T-cell (primary cell): Measurements from ENCODE around the gene NKX2-3. TPM values are rescaled to one million over a fixed set of nuclear protein-coding genes. Genes with fewer than 3 reads are reported as not detected.
A peak's percentile ranks its signal among the peaks of the same experiment; 100 is the strongest.

Source experiments
- ATAC-seq, 4 experiments: fragments of 200-7000 bp in 3 of 4; fragments of 150-1000 bp in 1 of 4; cut with Tn5 transposase; replicated peaks in 1 of 4; 1 replicate in 3 of 4; 2 replicates in 1 of 4; pipeline ENCODE4 v1.10.0; 2021; ENCODE audit warnings: moderate library complexity in 3 of 4, mild to moderate bottlenecking in 2 of 4, moderate number of reproducible peaks in 1 of 4
- CTCF ChIA-PET, 2 donors: fragments of 300-600 bp; sonication (Branson Sonifier 250); formaldehyde crosslinking; loops; one replicate each; lab custom pipeline; 2022; ENCODE audit warnings: antibody characterized with exemption in 2 of 2; lab: Charles Lee
- POLR2A ChIA-PET, 2 donors: fragments of 300-600 bp; sonication (Branson Sonifier 250); formaldehyde crosslinking; loops; one replicate each; lab custom pipeline; 2022; ENCODE audit warnings: antibody characterized with exemption in 2 of 2; lab: Charles Lee
- DNase-seq, 35 experiments: peaks; one replicate each; pipeline versions ENCODE4 v3.0.0 to v3.0.0-alpha.2; 2013 to 2023
- H3K27ac ChIP-seq: one replicate; pipeline ENCODE4 v1.5.1; 2013; ENCODE audit warnings: low read length
- H3K27me3 ChIP-seq, 2 experiments: replicated peaks in 1 of 2; 1 replicate in 1 of 2; 2 replicates in 1 of 2; pipeline versions ENCODE4 v1.6.1 to v1.7.0; 2013; ENCODE audit warnings: low read length in 1 of 2, mixed read lengths in 1 of 2; ENCODE audit not compliant: control insufficient read depth in 2 of 2, insufficient read depth in 2 of 2; ENCODE audit errors: extremely low read depth in 1 of 2
- H3K36me3 ChIP-seq, 2 donors: 1 replicate in 1 of 2; 2 replicates in 1 of 2; pipeline versions ENCODE4 v1.6.1 to v1.7.0; 2013; ENCODE audit warnings: low read length in 1 of 2; ENCODE audit not compliant: control insufficient read depth in 2 of 2, insufficient read depth in 1 of 2; ENCODE audit errors: extremely low read depth in 1 of 2
- H3K4me1 ChIP-seq, 2 experiments: 1 replicate in 1 of 2; 2 replicates in 1 of 2; pipeline versions ENCODE4 v1.6.1 to v1.7.0; 2013; ENCODE audit warnings: low read length in 2 of 2, mixed read lengths in 1 of 2; ENCODE audit not compliant: insufficient read depth in 2 of 2, control insufficient read depth in 1 of 2; ENCODE audit errors: extremely low read depth in 1 of 2
- H3K4me3 ChIP-seq, 2 donors: 1 replicate in 1 of 2; 2 replicates in 1 of 2; pipeline versions ENCODE4 v1.5.1 to v1.7.0; 2013; ENCODE audit warnings: mild to moderate bottlenecking in 2 of 2, low read length in 1 of 2, moderate library complexity in 1 of 2; ENCODE audit not compliant: control insufficient read depth in 1 of 2; ENCODE audit errors: extremely low read depth in 1 of 2
- H3K9me3 ChIP-seq: 2 replicates; pipeline ENCODE4 v1.7.0; 2013
- H3K27ac Mint-ChIP-seq, 2 donors: one replicate each; pipeline ENCODE4 v1.8.0; 2020 to 2021; ENCODE audit warnings: mild to moderate bottlenecking in 2 of 2, mixed read lengths in 2 of 2
- H3K27me3 Mint-ChIP-seq, 2 donors: one replicate each; pipeline ENCODE4 v1.8.0; 2021 to 2022; ENCODE audit warnings: mixed read lengths in 2 of 2
- H3K36me3 Mint-ChIP-seq: one replicate; pipeline ENCODE4 v1.8.0; 2021; ENCODE audit warnings: mixed read lengths
- H3K4me1 Mint-ChIP-seq, 3 donors: one replicate each; pipeline ENCODE4 v1.8.0; 2020 to 2022; ENCODE audit warnings: mixed read lengths in 3 of 3, mild to moderate bottlenecking in 1 of 3
- H3K4me3 Mint-ChIP-seq, 3 donors: one replicate each; pipeline ENCODE4 v1.8.0; 2020 to 2022; ENCODE audit warnings: mild to moderate bottlenecking in 3 of 3, mixed read lengths in 3 of 3, moderate library complexity in 3 of 3
- H3K9me3 Mint-ChIP-seq, 3 donors: one replicate each; pipeline ENCODE4 v1.8.0; 2020 to 2022; ENCODE audit warnings: mixed read lengths in 3 of 3
- WGBS: methylation state at CpG from one replicate; pipeline ENCODE4 v1.1.5; 2013; ENCODE audit warnings: missing lambda C conversion rate; ENCODE audit not compliant: insufficient coverage; 5-methylcytosine and 5-hydroxymethylcytosine counted together
- total RNA-seq, 35 experiments: library from RNA in 6 of 35; stranded (reverse) in 6 of 35; fragments of 120-200 nt in 1 of 35; gene quantifications; one replicate each; pipeline versions ENCODE4 v1.2.1 to v1.2.4 and lab custom pipeline; 2013 to 2026

Gene NKX2-3
- total RNA-seq, 5 donors from 2014 or later (not counting 1 experiment from before 2014, with no cell fraction given), result 0.15 TPM; not detected in 4

GRCh38 chr10:99530108-99531025 lies 2.4 kb upstream of the NKX2-3 start:
- Mint-ChIP-seq H3K27ac (peak overlapping the region in 1 of 2 donors; percentile 43), H3K9me3 (no peaks in the 10 kb centered on the region), H3K36me3 (no peaks in the 10 kb centered on the region), H3K4me1 (peaks cover 44 to 52% (median 46%) of the 10 kb centered on the region in 3 donors), H3K27me3 (peaks cover 76 to 89% of the 10 kb centered on the region in 2 donors), H3K4me3 (peak overlapping the region in 1 of 3 donors; percentile 46)
- ChIA-PET POLR2A (no interaction called here), CTCF (no interaction called here)
- no peaks in the 10 kb centered on the region for H3K36me3 ChIP-seq
- 23% methylated on average over 39 of the region's 46 CpGs for WGBS
- no peak overlapping the region for H3K27ac ChIP-seq
- H3K27me3 ChIP-seq, result peaks cover 0 to 78% of the 10 kb centered on the region in 2 experiments
- H3K4me3 ChIP-seq, result no peak overlapping the region
- ATAC-seq (no peak), DNase-seq (no peak)
- H3K4me1 ChIP-seq, result peaks cover 0 to 26% of the 10 kb centered on the region in 2 experiments
- no peaks in the 10 kb centered on the region for H3K9me3 ChIP-seq

- peaks cover 0 to 33% of the 10 kb centered on the region in 2 experiments for H3K4me1 ChIP-seq
- DNase-seq (no peak), ATAC-seq (no peak)
- no peak overlapping the region for H3K4me3 ChIP-seq
- ChIA-PET CTCF (interaction anchor here in 1 of 2 donors (0.6 kb wide), 1 partner anchor 13 kb away, joined by 3 read pairs; no protein-coding TSS in a partner anchor), POLR2A (no interaction called here)
- no peaks in the 10 kb centered on the region for H3K9me3 Mint-ChIP-seq
- no peaks in the 10 kb centered on the region for H3K36me3 ChIP-seq
- H3K4me3 Mint-ChIP-seq, result peak overlapping the region in 1 of 3 donors; percentile 46
- 26% methylated on average over 39 of the region's 40 CpGs for WGBS
- H3K27me3 Mint-ChIP-seq, result peaks cover 69 to 88% of the 10 kb centered on the region in 2 donors
- H3K36me3 Mint-ChIP-seq, result no peaks in the 10 kb centered on the region
- H3K9me3 ChIP-seq, result no peaks in the 10 kb centered on the region
- no peak overlapping the region for H3K27ac ChIP-seq
- peaks cover 0 to 81% of the 10 kb centered on the region in 2 experiments for H3K27me3 ChIP-seq
- no peak overlapping the region for H3K27ac Mint-ChIP-seq
- peaks cover 47 to 58% (median 51%) of the 10 kb centered on the region in 3 donors for H3K4me1 Mint-ChIP-seq
Observed at GRCh38 chr10:99531026-99531695, 1.6 kb upstream of the NKX2-3 start.

GRCh38 chr10:99531696-99532593 lies 797 bp upstream of the NKX2-3 start:
- Histone ChIP-seq H3K36me3 (no peaks in the 10 kb centered on the region), H3K27me3 (peaks cover 0 to 80% of the 10 kb centered on the region in 2 experiments), H3K27ac (no peak overlapping the region), H3K4me3 (no peak overlapping the region), H3K9me3 (no peaks in the 10 kb centered on the region), H3K4me1 (peaks cover 0 to 39% of the 10 kb centered on the region in 2 experiments)
- ChIA-PET POLR2A (no interaction called here), CTCF (interaction anchor here in 1 of 2 donors (0.6 kb wide), 1 partner anchor 14 kb away, joined by 3 read pairs; no protein-coding TSS in a partner anchor)
- DNase-seq, result no peak
- 51% methylated on average over 19 of the region's 25 CpGs for WGBS
- Mint-ChIP-seq H3K36me3 (no peaks in the 10 kb centered on the region), H3K27ac (no peak overlapping the region), H3K9me3 (no peaks in the 10 kb centered on the region), H3K4me1 (peaks cover 51 to 64% (median 57%) of the 10 kb centered on the region in 3 donors), H3K27me3 (peaks cover 66 to 87% of the 10 kb centered on the region in 2 donors), H3K4me3 (peak overlapping the region in 2 of 3 donors; percentile 21 to 60)
- no peak for ATAC-seq

GRCh38 chr10:99533496-99534449 lies 1.0 kb downstream of the NKX2-3 start:
- peaks cover 71 to 89% of the 10 kb centered on the region in 2 donors for H3K27me3 Mint-ChIP-seq
- no peaks in the 10 kb centered on the region for H3K9me3 ChIP-seq
- peak overlapping the region; percentile 6 to 67 (median 8) for H3K4me3 Mint-ChIP-seq
- H3K36me3 ChIP-seq, result no peaks in the 10 kb centered on the region
- no peak for ATAC-seq
- DNase-seq, result no peak
- ChIA-PET CTCF (interaction anchor here in 1 of 2 donors (0.5 kb wide), 1 partner anchor 69 kb away, joined by 4 read pairs; no protein-coding TSS in a partner anchor), POLR2A (interaction anchor here in 1 of 2 donors (0.6 kb wide), 1 partner anchor 225 kb away, joined by 3 read pairs; no protein-coding TSS in a partner anchor)
- 21% methylated on average over 11 of the region's 38 CpGs for WGBS
- peaks cover 0 to 40% of the 10 kb centered on the region in 2 experiments for H3K4me1 ChIP-seq
- H3K27ac Mint-ChIP-seq, result no peak overlapping the region
- no peak overlapping the region for H3K4me3 ChIP-seq
- peaks cover 51 to 58% (median 57%) of the 10 kb centered on the region in 3 donors for H3K4me1 Mint-ChIP-seq
- no peaks in the 10 kb centered on the region for H3K36me3 Mint-ChIP-seq
- H3K27me3 ChIP-seq, result peaks cover 0 to 85% of the 10 kb centered on the region in 2 experiments
- H3K9me3 Mint-ChIP-seq, result no peaks in the 10 kb centered on the region
- no peak overlapping the region for H3K27ac ChIP-seq

GRCh38 chr10:99534450-99534938 lies 1.8 kb downstream of the NKX2-3 start:
- ChIA-PET POLR2A (interaction anchor here in 1 of 2 donors (0.6 kb wide), 1 partner anchor 226 kb away, joined by 3 read pairs; no protein-coding TSS in a partner anchor), CTCF (no interaction called here)
- no peaks in the 10 kb centered on the region for H3K36me3 ChIP-seq
- peaks cover 0 to 40% of the 10 kb centered on the region in 2 experiments for H3K4me1 ChIP-seq
- Mint-ChIP-seq H3K27me3 (peaks cover 70 to 89% of the 10 kb centered on the region in 2 donors), H3K36me3 (no peaks in the 10 kb centered on the region), H3K27ac (no peak overlapping the region), H3K4me3 (peak overlapping the region; percentile 6 to 67 (median 17)), H3K9me3 (no peaks in the 10 kb centered on the region), H3K4me1 (peaks cover 47 to 55% (median 53%) of the 10 kb centered on the region in 3 donors)
- no peak overlapping the region for H3K27ac ChIP-seq
- ATAC-seq (no peak), DNase-seq (no peak)
- peaks cover 0 to 92% of the 10 kb centered on the region in 2 experiments for H3K27me3 ChIP-seq
- no peaks in the 10 kb centered on the region for H3K9me3 ChIP-seq
- 20% methylated on average over 20 of the region's 26 CpGs for WGBS
- H3K4me3 ChIP-seq, result no peak overlapping the region
